GM19328 (cell line): ENCODE data around the gene SP7.
"Not testable (repeated sequence)": the region's sequence is repeated elsewhere in the genome, so short reads cannot be mapped to it uniquely, and the experiment has no call there.

Experiments used
- ATAC-seq: cut with Tn5 transposase; IDR thresholded peaks from one replicate; pipeline ENCODE4 v1.9.1; 2021; ENCODE audit warnings: mild to moderate bottlenecking, moderate library complexity; ENCODE audit not compliant: unreplicated experiment

Gene SP7

GRCh38 chr12:53347905-53348304, 11.8 kb upstream of the SP7 start:
- ATAC-seq = no peak

- no peak for ATAC-seq
Measured at GRCh38 chr12:53346491-53346890, 10.3 kb upstream of the SP7 start.

GRCh38 chr12:53345486-53346188, 9.5 kb upstream of the SP7 start:
- ATAC-seq = no peak

- ATAC-seq = no peak
Measured at GRCh38 chr12:53344824-53345485, 8.8 kb upstream of the SP7 start.

- ATAC-seq = no peak
Measured at GRCh38 chr12:53344487-53344823, 8.3 kb upstream of the SP7 start.

GRCh38 chr12:53343969-53344368, 7.8 kb upstream of the SP7 start:
- ATAC-seq = no peak

- ATAC-seq = no peak
Measured at GRCh38 chr12:53343449-53343848, 7.3 kb upstream of the SP7 start.

GRCh38 chr12:53340398-53340797, 4.2 kb upstream of the SP7 start:
- ATAC-seq = no peak

GRCh38 chr12:53338916-53339315, 2.8 kb upstream of the SP7 start:
- ATAC-seq = no peak

GRCh38 chr12:53338017-53338416, 1.9 kb upstream of the SP7 start:
- no peak for ATAC-seq

GRCh38 chr12:53334822-53335221, 1.3 kb downstream of the SP7 start:
- ATAC-seq = no peak

- ATAC-seq = no peak
Measured at GRCh38 chr12:53333845-53334244, 2.3 kb downstream of the SP7 start.

- ATAC-seq = no peak
Measured at GRCh38 chr12:53333289-53333688, 2.9 kb downstream of the SP7 start.

- ATAC-seq = no peak
Measured at GRCh38 chr12:53332744-53333143, 3.4 kb downstream of the SP7 start.

GRCh38 chr12:53332339-53332738, 3.8 kb downstream of the SP7 start:
- not testable (repeated sequence) for ATAC-seq

GRCh38 chr12:53330671-53331070, 5.5 kb downstream of the SP7 start:
- ATAC-seq = no peak

- ATAC-seq = no peak
Measured at GRCh38 chr12:53328043-53328435, 8.1 kb downstream of the SP7 start.

GRCh38 chr12:53327435-53328042, 8.6 kb downstream of the SP7 start:
- no peak for ATAC-seq

GRCh38 chr12:53326460-53327185, 9.5 kb downstream of the SP7 start:
- no peak for ATAC-seq

- no peak for ATAC-seq
Measured at GRCh38 chr12:53325511-53326061, 10.6 kb downstream of the SP7 start.

- ATAC-seq = peak; percentile 41
Measured at GRCh38 chr12:53324779-53325510, 11.2 kb downstream of the SP7 start.
